Activated T-cell treated with anti-CD3 and anti-CD28 coated beads, Interleukin-2, amount 50 U/mL, for 1 hour (primary cell): ENCODE measurements around the gene HPS4.

ENCODE experiments used
- DNase-seq: peaks from one replicate; pipeline ENCODE4 v3.0.0-alpha.2; 2020

Gene HPS4

DNA sequence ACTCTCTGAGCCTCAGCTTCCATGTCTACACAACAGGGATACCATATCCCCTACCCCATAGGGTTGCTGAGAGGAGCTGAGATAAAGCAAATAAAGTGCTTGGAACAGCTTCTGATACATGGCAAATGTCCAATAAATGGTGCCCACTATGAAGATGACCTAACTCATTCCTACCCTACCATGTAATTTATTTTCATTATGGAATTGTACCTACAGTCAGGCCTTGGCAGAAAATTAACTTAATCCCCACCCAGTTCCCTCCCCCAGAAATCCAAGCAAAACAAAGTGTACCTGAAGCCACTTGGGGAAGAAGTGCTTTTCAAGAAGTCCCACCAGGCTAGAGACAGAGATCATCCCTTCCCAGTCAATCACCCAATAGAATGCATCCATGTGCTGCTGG is 10.9 kb upstream of the HPS4 start:
- DNase-seq: no peak

- DNase-seq: no peak
These were observed 8.6 kb upstream of the HPS4 start for GRCh38 chr22:26492220-26492619.

DNA sequence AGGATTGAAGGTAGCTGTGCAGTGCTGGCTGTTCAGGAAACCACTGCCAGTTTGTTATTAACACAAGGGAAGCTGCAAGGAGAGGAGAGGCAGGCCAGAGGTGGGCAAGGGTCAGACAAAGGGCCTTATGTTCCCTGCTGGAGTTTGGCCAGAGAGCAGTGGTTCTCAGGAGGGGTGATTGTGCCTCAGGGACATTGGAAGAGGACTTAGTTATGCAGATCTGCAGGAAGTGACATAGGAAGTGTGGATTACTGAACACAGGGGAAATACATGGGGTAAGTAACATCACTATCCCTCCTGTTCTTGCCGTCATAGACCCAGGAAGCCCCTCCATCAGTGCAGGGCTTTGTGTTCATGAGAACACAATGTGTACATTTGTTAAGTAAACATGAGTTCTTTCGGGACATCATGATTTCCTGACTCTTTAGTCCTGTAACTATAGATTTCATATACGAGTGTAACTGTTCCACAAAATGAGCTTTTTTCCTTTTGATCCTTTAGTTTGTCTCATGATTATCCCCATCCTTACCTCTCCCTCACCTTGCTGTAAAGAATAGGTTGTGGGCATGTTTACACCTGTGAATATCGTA is 6.0 kb upstream of the HPS4 start:
- DNase-seq: no peak

DNA sequence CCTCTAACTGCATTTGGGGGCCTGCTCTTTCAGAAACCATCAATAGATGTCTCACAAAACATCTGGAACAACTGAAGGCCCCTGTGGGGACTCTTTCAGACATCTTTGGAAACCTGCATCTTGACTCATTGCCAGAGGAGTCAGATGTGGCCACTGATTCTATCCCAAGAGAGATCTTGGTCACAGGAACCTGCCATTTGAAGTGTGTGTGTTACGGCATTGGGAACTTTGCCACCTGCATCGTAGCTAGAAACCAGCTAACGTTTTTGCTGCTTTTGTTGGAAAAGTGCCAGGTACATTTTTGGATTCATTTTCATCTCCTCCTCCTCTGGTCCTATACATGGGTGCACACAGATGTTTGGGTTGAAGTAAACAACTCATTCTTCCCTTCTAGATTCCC is 4.4 kb upstream of the HPS4 start:
- no peak for DNase-seq

GRCh38 chr22:26486394-26486793 is 2.8 kb upstream of the HPS4 start:
- DNase-seq: no peak

DNA sequence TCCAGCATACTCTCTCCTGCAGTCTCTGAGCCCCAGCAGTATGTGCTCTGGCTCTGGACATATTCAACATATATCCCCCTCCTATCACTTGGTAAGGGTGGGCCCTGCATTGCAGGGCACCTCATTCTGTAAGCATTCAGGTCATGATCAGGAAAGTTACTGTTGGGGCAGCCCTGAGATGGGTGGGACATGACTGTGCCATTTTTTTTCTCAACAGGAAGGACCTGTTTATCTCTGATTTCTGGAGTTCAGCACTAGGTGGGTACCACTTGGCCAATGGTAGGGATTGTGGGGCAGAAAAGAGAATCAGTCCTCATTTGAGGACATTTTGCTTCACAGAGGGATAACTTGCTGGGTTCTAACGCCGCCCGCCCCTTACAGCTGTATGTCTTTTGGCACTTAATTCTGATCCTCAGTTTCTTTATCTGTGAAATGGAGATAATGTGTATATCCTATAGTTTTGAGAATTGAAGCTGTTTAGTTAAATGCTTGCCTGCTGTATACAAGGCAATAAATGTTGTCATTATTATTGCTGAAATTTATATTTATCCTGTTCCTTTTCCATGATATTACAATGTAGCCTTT is 2.3 kb upstream of the HPS4 start:
- DNase-seq: no peak

- no peak for DNase-seq
These were observed 1.4 kb upstream of the HPS4 start for GRCh38 chr22:26485013-26485412.

GRCh38 chr22:26484360-26484706 is 750 bp upstream of the HPS4 start:
- DNase-seq: no peak

- no peak for DNase-seq
These were observed 542 bp downstream of the HPS4 start for GRCh38 chr22:26483043-26483438.

DNA sequence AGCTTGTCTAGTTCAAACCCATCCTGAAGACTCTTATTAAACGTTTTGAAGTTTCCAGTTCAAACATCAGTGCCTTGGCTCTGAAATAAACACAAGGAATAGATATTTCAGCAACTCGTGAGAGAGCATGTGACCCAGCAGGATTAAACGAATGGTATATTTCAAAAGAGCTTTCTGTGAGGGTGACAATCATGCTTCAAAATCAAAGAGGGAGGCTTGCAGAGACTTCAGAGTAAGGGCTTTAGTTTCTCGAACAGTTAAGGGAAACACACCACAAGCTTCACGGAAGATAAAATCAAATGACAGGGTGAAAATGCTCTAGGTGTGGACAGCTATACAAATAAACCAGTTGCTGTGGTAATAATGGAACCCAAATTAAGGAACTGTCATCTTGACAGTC is 1.4 kb downstream of the HPS4 start:
- DNase-seq: no peak

GRCh38 chr22:26481694-26482093 is 1.9 kb downstream of the HPS4 start:
- no peak for DNase-seq

- DNase-seq: no peak
These were observed 2.4 kb downstream of the HPS4 start for GRCh38 chr22:26481112-26481693.

- no peak for DNase-seq
These were observed 3.0 kb downstream of the HPS4 start for GRCh38 chr22:26480611-26480932.

GRCh38 chr22:26479792-26480610 is 3.6 kb downstream of the HPS4 start:
- no peak for DNase-seq

DNA sequence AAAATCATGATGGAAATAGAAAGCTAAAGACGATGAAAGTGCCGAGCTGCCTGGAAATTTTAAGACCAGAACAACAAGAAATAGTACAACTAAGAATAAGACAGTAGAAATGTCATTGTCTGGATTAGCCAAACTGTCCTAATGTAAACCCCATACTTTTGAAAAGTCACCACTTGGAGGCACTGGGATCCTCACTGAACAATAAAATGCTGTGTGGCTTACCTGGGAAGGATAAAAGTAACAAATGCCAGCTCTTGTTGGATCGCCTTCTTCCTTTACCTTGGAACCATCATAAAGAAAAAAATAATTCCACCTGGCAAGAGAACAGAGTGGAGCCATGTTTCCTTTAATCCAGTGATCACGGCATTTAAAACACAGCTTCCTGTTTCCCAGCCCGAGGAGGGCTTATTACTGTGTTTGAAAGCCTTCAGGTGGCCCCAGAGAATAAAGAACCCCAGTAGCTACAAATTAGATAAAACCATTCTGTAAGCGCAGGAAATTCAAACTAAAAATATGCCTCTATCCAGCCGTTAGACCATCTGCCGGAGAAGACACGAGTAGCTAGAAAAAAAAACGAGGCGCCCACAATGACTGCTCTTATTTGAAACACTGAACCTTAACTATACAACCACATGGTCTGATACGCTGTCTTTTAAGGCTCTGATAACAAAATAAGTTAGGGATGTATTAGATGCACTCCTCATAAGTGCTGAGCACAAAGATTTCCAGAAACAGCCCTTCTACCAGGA is 4.4 kb downstream of the HPS4 start:
- DNase-seq: no peak

- DNase-seq: no peak
These were observed 6.2 kb downstream of the HPS4 start for GRCh38 chr22:26477341-26477731.

DNA sequence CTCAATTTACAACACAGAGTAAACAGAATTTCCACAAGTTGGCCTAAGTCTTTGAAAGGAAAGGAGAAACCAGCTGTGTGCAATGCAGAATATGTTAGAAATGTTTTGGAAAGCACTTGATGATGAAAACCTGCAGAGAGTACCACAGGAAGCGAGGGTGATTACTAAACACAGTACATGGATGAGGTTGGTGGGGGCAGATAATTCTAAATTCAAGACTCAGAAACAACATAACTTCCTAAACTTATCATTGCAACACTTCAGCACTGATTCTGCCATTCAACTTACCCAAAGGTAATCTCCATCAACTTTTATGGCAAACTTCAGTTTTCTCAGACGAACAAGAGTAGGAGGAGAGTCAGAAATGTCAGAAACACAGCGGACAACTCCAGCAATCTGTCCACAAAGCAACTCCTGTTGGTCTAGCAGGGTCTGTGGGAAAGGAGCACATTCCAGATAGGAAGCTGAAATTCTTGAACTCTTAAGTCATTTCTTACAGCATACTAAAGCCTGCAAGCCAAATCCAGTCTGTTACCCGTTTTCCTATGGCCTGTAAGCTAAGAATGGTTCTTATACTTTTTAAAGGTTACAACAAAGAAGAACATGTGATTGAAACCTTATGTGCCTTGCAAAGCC is 6.8 kb downstream of the HPS4 start:
- DNase-seq: no peak

GRCh38 chr22:26474682-26475081 is 8.9 kb downstream of the HPS4 start:
- no peak for DNase-seq

DNA sequence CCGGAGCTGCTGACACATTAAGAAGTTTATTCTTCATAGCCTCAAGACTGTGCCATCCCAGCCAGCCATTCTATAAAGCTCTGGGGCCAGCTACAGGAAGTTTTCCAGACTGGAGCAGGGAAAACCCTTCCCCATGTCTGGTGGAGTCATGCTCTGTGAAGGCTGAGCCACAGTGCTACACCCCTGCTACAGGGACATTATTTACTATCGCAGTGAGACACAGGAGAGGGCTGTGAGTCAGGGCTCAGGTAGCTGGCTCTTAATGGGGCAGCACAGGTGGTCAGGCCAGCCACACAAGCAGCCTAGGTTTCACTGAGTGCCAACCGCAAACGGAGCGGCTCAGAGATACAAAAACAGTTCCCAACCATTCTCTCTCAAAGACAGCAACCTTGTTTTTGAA is 12.1 kb downstream of the HPS4 start:
- no peak for DNase-seq

GRCh38 chr22:26470807-26471206 is 12.8 kb downstream of the HPS4 start:
- DNase-seq: no peak

GRCh38 chr22:26466196-26466595 is 17.4 kb downstream of the HPS4 start:
- DNase-seq: no peak

DNA sequence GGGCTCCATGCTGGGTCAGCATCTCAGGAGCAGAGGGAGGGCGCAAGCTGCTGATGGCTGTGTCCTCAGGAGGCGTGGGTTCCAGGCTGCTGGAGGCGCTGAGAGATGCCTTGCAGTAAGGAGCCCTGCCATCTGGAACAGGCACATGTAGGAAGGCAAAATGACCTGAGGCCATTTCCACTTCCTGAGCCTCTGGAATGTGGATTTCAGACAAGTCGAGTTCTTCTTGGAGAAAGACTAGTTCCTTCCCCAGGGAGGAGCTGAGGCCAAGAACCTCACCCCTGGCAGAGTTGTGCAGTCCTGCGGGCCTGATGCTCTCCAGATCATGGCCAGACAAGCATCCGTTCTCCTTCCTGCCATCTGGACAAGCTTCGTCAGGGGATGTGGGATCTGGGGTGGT is 19.3 kb downstream of the HPS4 start:
- no peak for DNase-seq

DNA sequence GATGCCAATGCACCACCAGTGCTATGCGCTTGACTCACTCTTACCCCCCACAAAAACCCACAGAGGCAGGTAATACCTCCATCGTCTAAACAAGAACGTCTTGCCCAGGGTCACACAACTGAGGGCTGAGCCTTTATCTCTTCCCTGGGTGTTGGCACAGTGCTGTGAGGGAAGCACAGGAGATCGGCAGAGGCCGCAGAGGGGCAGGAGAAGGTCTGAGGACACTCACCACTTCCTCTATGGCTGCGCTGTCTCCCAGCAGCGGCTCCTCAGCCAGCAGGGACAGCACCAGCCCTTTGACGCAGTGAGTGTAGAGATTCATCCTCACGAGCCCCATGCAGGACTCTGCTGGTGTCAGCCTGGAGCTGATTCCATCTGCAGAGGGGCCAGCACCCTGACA is 19.9 kb downstream of the HPS4 start:
- no peak for DNase-seq
